ENCODE results near the gene SLC17A8. TPM values are rescaled to one million over a fixed set of nuclear protein-coding genes. Genes with fewer than 3 reads are reported as not detected.

The SLC17A8 gene
- total RNA-seq, 1 donor = not detected

DNA sequence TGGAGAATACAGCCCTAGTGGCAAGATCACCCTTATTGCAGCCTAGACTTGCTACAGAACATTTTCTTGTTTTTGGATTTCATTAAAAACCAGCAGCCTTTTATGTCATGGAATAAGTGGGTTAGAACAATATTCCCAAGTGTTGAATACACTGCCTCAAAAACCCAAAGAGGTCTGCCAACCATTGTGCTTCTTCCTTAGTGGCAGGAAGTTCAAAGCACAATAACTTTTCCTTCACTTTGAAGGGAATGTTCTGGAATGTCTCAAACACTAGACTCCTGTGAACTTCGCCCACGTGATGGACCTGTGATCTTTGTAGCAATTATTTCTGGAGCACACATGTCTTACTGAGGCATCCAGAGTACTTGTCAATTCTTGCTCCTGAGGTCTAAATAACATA, 8.5 kb downstream of the SLC17A8 start:
- DNase-seq (ENCODE audit: low read depth in 2 of 3, low spot score in 2 of 3) = no peak

DNA sequence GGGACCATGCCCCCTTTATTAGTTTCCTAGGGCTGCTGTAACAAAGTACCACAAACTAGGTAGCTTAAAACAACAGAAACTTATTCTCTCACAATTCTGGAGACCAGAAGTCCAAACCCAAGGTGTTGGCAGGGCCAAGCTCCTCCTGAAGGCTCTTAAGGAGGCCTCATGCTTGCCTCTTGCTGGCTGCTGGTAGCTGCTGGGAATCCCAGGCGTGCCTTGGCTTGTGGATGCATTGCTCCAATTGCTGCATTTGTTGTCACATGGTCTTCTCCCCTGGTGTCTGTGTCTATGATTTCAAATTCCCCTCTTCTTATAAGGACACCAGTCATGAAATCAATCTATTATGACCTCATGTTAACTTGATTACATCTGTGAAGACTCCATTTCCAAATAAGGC, 11.2 kb downstream of the SLC17A8 start:
- DNase-seq (ENCODE audit: low read depth in 2 of 3, low spot score in 2 of 3) = no peak

- no peak for DNase-seq (ENCODE audit: low read depth in 2 of 3, low spot score in 2 of 3)
Observed at GRCh38 chr12:100371146-100371545, 14.3 kb downstream of the SLC17A8 start.

GRCh38 chr12:100372853-100373640, 16.2 kb downstream of the SLC17A8 start:
- no peak for DNase-seq (ENCODE audit: low read depth in 2 of 3, low spot score in 2 of 3)

- no peak for DNase-seq (ENCODE audit: low read depth in 2 of 3, low spot score in 2 of 3)
Observed at GRCh38 chr12:100375038-100375735, 18.3 kb downstream of the SLC17A8 start.

GRCh38 chr12:100376161-100376560, 19.3 kb downstream of the SLC17A8 start:
- no peak for DNase-seq (ENCODE audit: low read depth in 2 of 3, low spot score in 2 of 3)

DNA sequence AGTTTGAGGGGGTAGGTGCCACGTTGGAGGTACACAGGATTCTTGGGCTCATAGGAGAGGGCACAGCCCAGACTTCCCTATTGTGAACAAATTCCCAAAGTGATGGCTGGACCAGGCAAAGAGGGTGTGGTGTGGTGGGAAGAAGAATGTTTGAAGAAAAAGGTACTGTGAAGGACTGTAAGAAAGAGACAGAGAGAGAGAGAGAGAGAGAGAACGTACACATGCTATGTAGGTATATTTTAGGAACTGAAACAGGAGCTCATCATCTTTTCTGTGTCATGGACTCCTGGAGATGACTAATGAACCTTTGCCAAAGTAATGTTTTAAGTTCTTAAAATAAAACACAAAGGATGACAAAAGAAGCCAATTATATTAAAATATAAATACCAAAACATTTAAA, 24.5 kb downstream of the SLC17A8 start:
- DNase-seq (ENCODE audit: low read depth in 2 of 3, low spot score in 2 of 3) = no peak

- DNase-seq (ENCODE audit: low read depth in 2 of 3, low spot score in 2 of 3) = no peak
Observed at GRCh38 chr12:100382338-100382737, 25.5 kb downstream of the SLC17A8 start.

GRCh38 chr12:100383586-100384558, 27.0 kb downstream of the SLC17A8 start:
- DNase-seq (ENCODE audit: low read depth in 2 of 3, low spot score in 2 of 3) = no peak

DNA sequence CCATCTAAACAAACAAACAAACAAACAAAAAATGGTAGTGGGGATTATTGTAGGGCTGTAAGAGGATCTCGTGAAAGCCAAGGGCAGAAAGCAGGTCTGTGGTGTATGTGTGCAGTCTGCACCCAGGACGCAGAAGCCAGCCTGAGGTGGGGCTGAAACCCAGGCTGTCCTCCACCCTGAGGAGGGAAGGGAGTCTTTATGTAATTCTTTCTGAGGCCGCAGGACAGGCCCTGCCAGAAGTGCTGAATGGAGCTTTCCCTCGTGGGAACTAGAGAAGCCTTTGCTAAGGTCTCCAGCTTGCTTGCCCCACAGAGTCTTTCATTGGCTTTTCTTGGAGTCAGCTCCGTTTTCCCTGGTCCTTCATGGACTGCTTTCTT, 27.7 kb downstream of the SLC17A8 start:
- no peak for DNase-seq (ENCODE audit: low read depth in 2 of 3, low spot score in 2 of 3)

GRCh38 chr12:100388382-100388781, 31.5 kb downstream of the SLC17A8 start:
- DNase-seq (ENCODE audit: low read depth in 2 of 3, low spot score in 2 of 3) = no peak

DNA sequence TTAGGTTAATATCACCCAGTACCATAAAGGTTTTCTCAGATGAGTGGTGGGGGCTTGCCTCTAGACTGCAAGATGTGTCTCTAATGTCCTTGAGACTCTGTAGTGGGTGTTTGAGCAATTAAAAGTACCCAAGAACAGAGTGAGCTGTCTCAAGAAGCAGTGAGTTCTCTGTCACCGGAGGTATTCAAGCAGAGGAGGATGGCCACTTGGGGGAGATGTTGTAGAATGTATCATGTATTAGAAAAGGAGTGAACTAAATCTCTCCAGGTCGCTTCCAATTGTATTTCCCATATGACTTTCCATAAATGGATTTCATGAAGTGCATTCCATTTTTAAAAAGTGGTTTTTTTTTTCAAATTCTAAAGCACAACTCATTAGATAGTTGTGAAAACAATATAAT, 35.0 kb downstream of the SLC17A8 start:
- no peak for DNase-seq (ENCODE audit: low read depth in 2 of 3, low spot score in 2 of 3)

DNA sequence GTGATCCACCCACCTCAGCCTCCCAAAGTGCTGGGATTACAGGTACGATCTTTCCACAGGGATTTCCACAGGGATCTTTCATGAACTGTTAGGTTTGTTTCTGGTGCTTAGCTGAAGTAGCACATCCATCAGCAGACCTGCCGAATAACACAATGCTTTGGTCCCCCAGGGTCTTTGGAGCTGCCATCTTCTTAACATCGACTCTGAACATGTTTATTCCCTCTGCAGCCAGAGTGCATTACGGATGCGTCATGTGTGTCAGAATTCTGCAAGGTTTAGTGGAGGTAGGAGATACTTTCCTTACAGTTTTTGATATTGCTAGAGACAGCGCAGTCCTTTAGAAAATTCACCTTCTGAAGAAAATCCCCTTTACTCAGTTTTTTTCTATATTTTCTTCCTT, 36.3 kb downstream of the SLC17A8 start:
- no peak for DNase-seq (ENCODE audit: low read depth in 2 of 3, low spot score in 2 of 3)

GRCh38 chr12:100395811-100396210, 38.9 kb downstream of the SLC17A8 start:
- no peak for DNase-seq (ENCODE audit: low read depth in 2 of 3, low spot score in 2 of 3)

DNA sequence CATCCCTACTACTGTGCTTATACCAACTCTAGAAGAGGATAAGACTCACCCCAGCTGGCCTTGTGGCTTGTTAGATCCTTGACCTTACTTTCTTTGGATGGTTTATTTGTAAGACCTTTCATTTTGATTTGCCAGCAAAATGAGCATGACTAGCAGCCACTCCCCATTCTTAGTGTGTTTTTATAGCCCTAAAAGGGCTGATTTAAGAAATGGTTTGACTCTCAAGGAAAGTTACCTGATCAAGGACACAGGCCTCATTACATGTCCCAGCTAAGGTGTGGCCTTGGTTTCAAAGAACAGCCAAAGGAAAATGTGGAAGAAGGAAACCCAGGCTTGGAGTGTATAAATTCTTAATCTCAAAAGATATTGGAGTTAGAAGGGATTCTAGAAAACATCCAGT, 41.4 kb downstream of the SLC17A8 start:
- no peak for DNase-seq (ENCODE audit: low read depth in 2 of 3, low spot score in 2 of 3)

GRCh38 chr12:100399095-100399494, 42.2 kb downstream of the SLC17A8 start:
- DNase-seq (ENCODE audit: low read depth in 2 of 3, low spot score in 2 of 3) = no peak

DNA sequence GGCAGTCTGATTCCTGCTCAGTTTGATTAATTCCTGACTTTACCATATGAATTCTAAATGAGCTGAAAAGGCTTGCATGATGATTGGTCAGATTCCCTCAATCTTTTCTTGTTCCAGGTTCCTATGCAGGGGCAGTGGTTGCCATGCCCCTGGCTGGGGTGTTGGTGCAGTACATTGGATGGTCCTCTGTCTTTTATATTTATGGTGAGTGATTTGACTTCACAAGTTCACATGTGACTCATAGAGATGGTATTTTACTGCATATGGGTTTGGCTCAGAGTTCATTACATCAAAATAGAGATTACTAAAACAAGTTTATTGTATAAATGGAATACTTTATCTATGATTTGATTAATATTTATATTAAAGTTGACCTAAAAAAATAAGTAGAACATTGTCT, 44.8 kb downstream of the SLC17A8 start:
- no peak for DNase-seq (ENCODE audit: low read depth in 2 of 3, low spot score in 2 of 3)

DNA sequence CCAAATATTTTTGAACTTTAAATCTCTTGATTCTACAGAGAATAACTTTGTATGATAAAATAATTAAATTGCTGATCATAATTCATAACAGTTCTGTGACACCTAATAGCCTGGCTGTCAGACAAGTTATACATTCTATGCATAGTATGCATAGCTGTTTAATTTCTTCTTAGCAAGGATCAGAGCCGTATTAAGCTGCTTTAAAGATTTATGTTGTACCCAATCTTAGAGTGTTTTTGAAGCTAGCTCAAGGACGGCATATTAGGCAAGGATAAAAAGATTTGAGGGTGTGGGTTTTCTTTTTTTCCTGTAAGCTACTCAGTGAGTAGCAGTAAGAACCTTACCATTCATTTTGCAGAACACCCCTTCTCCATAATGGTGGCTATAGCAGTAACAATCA, 45.9 kb downstream of the SLC17A8 start:
- no peak for DNase-seq (ENCODE audit: low read depth in 2 of 3, low spot score in 2 of 3)

GRCh38 chr12:100403446-100403845, 46.6 kb downstream of the SLC17A8 start:
- no peak for DNase-seq (ENCODE audit: low read depth in 2 of 3, low spot score in 2 of 3)

DNA sequence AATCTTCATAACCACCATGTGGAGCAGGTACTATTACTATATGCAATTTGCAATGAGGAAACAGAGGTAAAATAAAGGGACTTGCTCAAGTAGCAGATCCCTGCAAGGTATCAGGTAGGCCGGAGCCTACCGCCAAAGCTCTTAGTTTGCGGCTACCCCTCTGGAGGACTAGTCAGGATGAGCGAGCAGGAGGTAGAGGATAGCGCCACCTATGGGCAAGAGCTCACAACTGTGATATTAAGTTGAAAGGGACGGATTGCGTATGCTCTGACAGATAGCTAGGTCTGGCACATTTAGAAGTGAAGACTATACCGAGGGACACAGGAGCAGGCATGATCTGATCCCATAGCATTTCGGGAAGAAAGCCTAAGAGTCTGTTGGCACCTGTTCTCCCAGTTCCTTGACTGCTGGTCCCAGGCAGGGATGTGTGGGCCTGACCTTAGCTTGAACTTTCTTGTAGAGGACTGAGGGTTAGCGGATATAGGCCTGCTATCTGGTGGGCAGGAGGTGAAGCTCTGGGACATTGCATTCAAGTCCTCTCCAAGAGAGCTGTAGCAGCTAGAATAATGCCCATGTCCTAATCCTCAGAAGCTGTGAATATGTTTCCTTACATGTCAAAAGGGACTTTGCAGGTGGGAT, 48.0 kb downstream of the SLC17A8 start:
- DNase-seq (ENCODE audit: low read depth in 2 of 3, low spot score in 2 of 3) = peak in 1 of 3 donors; percentile 27

- no peak for DNase-seq (ENCODE audit: low read depth in 2 of 3, low spot score in 2 of 3)
Observed at GRCh38 chr12:100413001-100413400, 56.1 kb downstream of the SLC17A8 start.
